Adrenal gland (tissue), 5 donors: ENCODE data around the gene SH2D1B.

ENCODE experiments used
- POLR2A ChIP-seq, 2 donors: fragments of 450-650 bp; IDR thresholded peaks; one replicate each; pipeline ENCODE4 v1.6.1; 2017; ENCODE audit warnings: antibody characterized with exemption in 2 of 2, mild to moderate bottlenecking in 2 of 2, moderate library complexity in 1 of 2
- TF ChIP-seq, protein P1 (sequence below), 6 experiments: fragments of 450-650 bp in 4 of 6; fragments of 200-600 bp in 2 of 6; sonication (generic) in 1 of 6; IDR thresholded peaks; 1 replicate in 5 of 6; 2 replicates in 1 of 6; pipeline versions ENCODE4 v1.5.1 to v1.8.0; 2016 to 2021; ENCODE audit warnings: antibody characterized with exemption in 6 of 6, mild to moderate bottlenecking in 2 of 6, moderate library complexity in 1 of 6
- donor health status: DM: no; HTN: no; CAD: no.

GRCh38 chr1:162384116-162384515 lies 27.8 kb downstream of the SH2D1B start:
- TF ChIP-seq, protein P1, sequence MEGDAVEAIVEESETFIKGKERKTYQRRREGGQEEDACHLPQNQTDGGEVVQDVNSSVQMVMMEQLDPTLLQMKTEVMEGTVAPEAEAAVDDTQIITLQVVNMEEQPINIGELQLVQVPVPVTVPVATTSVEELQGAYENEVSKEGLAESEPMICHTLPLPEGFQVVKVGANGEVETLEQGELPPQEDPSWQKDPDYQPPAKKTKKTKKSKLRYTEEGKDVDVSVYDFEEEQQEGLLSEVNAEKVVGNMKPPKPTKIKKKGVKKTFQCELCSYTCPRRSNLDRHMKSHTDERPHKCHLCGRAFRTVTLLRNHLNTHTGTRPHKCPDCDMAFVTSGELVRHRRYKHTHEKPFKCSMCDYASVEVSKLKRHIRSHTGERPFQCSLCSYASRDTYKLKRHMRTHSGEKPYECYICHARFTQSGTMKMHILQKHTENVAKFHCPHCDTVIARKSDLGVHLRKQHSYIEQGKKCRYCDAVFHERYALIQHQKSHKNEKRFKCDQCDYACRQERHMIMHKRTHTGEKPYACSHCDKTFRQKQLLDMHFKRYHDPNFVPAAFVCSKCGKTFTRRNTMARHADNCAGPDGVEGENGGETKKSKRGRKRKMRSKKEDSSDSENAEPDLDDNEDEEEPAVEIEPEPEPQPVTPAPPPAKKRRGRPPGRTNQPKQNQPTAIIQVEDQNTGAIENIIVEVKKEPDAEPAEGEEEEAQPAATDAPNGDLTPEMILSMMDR (IDR thresholded peaks at IDR 0.05): no peak
- TF ChIP-seq POLR2A (IDR thresholded peaks at IDR 0.05): no peak
